HEK293 (cell line): ENCODE measurements around the gene SPACDR.

ENCODE experiments used
- HOXA7 ChIP-seq: sonication (generic); formaldehyde crosslinking; IDR thresholded peaks from 2 replicates; pipeline ENCODE4 v1.8.1; 2022; ENCODE audit warnings: missing genetic modification reagents, borderline replicate concordance
- ZNF202 ChIP-seq: fragments of 450-650 bp; formaldehyde crosslinking; IDR thresholded peaks from 2 replicates; pipeline ENCODE4 v1.5.1; 2016; ENCODE audit warnings: missing biosample characterization, missing genetic modification characterization, borderline replicate concordance
- ZNF23 ChIP-seq: fragments of 450-650 bp; formaldehyde crosslinking; IDR thresholded peaks from 2 replicates; pipeline ENCODE4 v1.5.1; 2016; ENCODE audit warnings: missing biosample characterization, missing genetic modification characterization, borderline replicate concordance
- ZNF274 ChIP-seq, 2 experiments: fragments of 200-500 bp in 1 of 2; fragments of 450-650 bp in 1 of 2; sonication (Bioruptor generic) in 1 of 2; formaldehyde crosslinking in 1 of 2; IDR thresholded peaks; 2 replicates each; pipeline versions ENCODE4 v1.5.1 to v1.6.1; 2014 to 2016; ENCODE audit warnings: borderline replicate concordance in 1 of 2, inconsistent platforms in 1 of 2, low read length in 1 of 2, missing biosample characterization in 1 of 2, missing genetic modification characterization in 1 of 2
- ZNF416 ChIP-seq: fragments of 450-650 bp; formaldehyde crosslinking; IDR thresholded peaks from 2 replicates; pipeline ENCODE4 v1.5.1; 2016; ENCODE audit warnings: missing biosample characterization, missing genetic modification characterization
- ZNF629 ChIP-seq: fragments of 450-650 bp; formaldehyde crosslinking; IDR thresholded peaks from 2 replicates; pipeline ENCODE4 v1.5.1; 2017; ENCODE audit warnings: missing biosample characterization, missing genetic modification characterization
- ZNF785 ChIP-seq: fragments of 450-650 bp; formaldehyde crosslinking; IDR thresholded peaks from 2 replicates; pipeline ENCODE4 v1.5.1; 2016; ENCODE audit warnings: missing biosample characterization, missing genetic modification characterization
- TF ChIP-seq, protein P1 (sequence below): fragments of 450-650 bp; formaldehyde crosslinking; IDR thresholded peaks from 2 replicates; pipeline ENCODE4 v1.5.1; 2016; ENCODE audit warnings: missing biosample characterization, missing genetic modification characterization
- TF ChIP-seq, protein P2 (sequence below): sonication (generic); formaldehyde crosslinking; IDR thresholded peaks from 2 replicates; pipeline ENCODE4 v1.8.1; 2022; ENCODE audit warnings: mild to moderate bottlenecking, moderate library complexity, missing genetic modification reagents
- TF ChIP-seq, protein P3 (sequence below): fragments of 450-650 bp; formaldehyde crosslinking; IDR thresholded peaks from 2 replicates; pipeline ENCODE4 v1.5.1; 2016; ENCODE audit warnings: missing biosample characterization, missing genetic modification characterization, low read depth
- TF ChIP-seq, protein P4 (sequence below): IDR thresholded peaks from 2 replicates; pipeline ENCODE4 v1.6.1; 2011; ENCODE audit warnings: mild to moderate bottlenecking, low read depth, low read length, borderline replicate concordance

DNA sequence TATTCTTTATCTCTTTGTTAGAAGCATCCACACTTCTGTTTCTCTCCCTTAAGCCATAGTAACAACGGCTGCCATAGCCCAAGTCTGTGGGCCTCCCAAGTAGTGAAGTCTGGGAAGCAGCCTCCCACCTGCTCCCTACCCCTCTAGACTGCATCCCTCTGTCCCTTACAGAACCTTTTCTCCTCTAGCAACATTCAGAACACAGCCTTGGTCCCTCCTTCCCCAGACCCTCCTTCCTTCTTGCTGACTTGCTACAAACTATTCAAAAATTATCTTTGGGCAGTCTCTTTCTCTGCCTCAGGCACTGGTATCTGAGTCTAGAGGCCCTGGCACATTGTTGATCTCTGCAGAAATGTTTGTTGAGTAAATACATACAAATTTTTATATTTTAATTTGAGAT is 17.4 kb upstream of the SPACDR start:
- TF ChIP-seq ZNF785 (tag by site-specific recombination) (no peak), ZNF23 (no peak), ZNF416 (tag by site-specific recombination) (no peak), ZNF274 (IDR thresholded peaks at IDR 0.05; ENCODE audit: low read length) (no peak), ZNF274 (tag by site-specific recombination; IDR thresholded peaks at IDR 0.05; ENCODE audit: borderline replicate concordance) (no peak), HOXA7 (no peak), ZNF202 (no peak), ZNF629 (tag by site-specific recombination) (no peak)
- TF ChIP-seq, protein P1, sequence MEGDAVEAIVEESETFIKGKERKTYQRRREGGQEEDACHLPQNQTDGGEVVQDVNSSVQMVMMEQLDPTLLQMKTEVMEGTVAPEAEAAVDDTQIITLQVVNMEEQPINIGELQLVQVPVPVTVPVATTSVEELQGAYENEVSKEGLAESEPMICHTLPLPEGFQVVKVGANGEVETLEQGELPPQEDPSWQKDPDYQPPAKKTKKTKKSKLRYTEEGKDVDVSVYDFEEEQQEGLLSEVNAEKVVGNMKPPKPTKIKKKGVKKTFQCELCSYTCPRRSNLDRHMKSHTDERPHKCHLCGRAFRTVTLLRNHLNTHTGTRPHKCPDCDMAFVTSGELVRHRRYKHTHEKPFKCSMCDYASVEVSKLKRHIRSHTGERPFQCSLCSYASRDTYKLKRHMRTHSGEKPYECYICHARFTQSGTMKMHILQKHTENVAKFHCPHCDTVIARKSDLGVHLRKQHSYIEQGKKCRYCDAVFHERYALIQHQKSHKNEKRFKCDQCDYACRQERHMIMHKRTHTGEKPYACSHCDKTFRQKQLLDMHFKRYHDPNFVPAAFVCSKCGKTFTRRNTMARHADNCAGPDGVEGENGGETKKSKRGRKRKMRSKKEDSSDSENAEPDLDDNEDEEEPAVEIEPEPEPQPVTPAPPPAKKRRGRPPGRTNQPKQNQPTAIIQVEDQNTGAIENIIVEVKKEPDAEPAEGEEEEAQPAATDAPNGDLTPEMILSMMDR, result no peak
- TF ChIP-seq, protein P2, sequence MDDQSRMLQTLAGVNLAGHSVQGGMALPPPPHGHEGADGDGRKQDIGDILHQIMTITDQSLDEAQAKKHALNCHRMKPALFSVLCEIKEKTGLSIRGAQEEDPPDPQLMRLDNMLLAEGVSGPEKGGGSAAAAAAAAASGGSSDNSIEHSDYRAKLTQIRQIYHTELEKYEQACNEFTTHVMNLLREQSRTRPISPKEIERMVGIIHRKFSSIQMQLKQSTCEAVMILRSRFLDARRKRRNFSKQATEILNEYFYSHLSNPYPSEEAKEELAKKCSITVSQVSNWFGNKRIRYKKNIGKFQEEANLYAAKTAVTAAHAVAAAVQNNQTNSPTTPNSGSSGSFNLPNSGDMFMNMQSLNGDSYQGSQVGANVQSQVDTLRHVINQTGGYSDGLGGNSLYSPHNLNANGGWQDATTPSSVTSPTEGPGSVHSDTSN (CRISPR knock-in tag), result no peak
- TF ChIP-seq, protein P3, sequence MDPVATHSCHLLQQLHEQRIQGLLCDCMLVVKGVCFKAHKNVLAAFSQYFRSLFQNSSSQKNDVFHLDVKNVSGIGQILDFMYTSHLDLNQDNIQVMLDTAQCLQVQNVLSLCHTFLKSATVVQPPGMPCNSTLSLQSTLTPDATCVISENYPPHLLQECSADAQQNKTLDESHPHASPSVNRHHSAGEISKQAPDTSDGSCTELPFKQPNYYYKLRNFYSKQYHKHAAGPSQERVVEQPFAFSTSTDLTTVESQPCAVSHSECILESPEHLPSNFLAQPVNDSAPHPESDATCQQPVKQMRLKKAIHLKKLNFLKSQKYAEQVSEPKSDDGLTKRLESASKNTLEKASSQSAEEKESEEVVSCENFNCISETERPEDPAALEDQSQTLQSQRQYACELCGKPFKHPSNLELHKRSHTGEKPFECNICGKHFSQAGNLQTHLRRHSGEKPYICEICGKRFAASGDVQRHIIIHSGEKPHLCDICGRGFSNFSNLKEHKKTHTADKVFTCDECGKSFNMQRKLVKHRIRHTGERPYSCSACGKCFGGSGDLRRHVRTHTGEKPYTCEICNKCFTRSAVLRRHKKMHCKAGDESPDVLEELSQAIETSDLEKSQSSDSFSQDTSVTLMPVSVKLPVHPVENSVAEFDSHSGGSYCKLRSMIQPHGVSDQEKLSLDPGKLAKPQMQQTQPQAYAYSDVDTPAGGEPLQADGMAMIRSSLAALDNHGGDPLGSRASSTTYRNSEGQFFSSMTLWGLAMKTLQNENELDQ (tag by site-specific recombination), result no peak
- TF ChIP-seq, protein P4, sequence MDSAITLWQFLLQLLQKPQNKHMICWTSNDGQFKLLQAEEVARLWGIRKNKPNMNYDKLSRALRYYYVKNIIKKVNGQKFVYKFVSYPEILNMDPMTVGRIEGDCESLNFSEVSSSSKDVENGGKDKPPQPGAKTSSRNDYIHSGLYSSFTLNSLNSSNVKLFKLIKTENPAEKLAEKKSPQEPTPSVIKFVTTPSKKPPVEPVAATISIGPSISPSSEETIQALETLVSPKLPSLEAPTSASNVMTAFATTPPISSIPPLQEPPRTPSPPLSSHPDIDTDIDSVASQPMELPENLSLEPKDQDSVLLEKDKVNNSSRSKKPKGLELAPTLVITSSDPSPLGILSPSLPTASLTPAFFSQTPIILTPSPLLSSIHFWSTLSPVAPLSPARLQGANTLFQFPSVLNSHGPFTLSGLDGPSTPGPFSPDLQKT, result no peak
